ENCODE data around the gene SLC2A3.

GRCh38 chr12:7935590-7936581, at the start of gene SLC2A3:
- TF ChIP-seq CTCF (conservative IDR thresholded peaks at IDR 0.05; ENCODE audit: low read length) (no peak), EZH2phosphoT487 (IDR thresholded peaks at IDR 0.05; ENCODE audit: borderline replicate concordance) (no peak)

Data from Loucy (cell line).